Hematopoietic multipotent progenitor cell treated with erythropoietin and hydrocortisone succinate and interleukin-3 and kit ligand, for 8 days (in vitro differentiated cells): Measurements from ENCODE around the gene CIC.

Source experiments
- DNase-seq: peaks from one replicate; pipeline ENCODE4 v3.0.0-alpha.2; 2015

CIC gene

GRCh38 chr19:42290136-42290522 is 21.1 kb downstream of the CIC start:
- DNase-seq: no peak

- DNase-seq: peak; percentile 72
Measured at GRCh38 chr19:42290523-42291434, 21.7 kb downstream of the CIC start.

GRCh38 chr19:42291435-42291810 is 22.4 kb downstream of the CIC start:
- DNase-seq: no peak

GRCh38 chr19:42292042-42292960 is 23.2 kb downstream of the CIC start:
- DNase-seq: no peak

GRCh38 chr19:42292963-42293362 is 23.9 kb downstream of the CIC start:
- no peak for DNase-seq

GRCh38 chr19:42293540-42293939 is 24.5 kb downstream of the CIC start:
- DNase-seq: no peak

- DNase-seq: no peak
Measured at GRCh38 chr19:42293948-42294347, 24.9 kb downstream of the CIC start.

GRCh38 chr19:42294471-42295137 is 25.6 kb downstream of the CIC start:
- DNase-seq: no peak

- DNase-seq: no peak
Measured at GRCh38 chr19:42295342-42295741, 26.3 kb downstream of the CIC start.

GRCh38 chr19:42295831-42296525 is 26.9 kb downstream of the CIC start:
- DNase-seq: peak; percentile 80

- DNase-seq: no peak
Measured at GRCh38 chr19:42297039-42297438, 28.0 kb downstream of the CIC start.

GRCh38 chr19:42301646-42302203 is 32.7 kb downstream of the CIC start, which contains the start of gene PRR19:
TSS of gene PRR19 (plus strand) at chr19:42302132. CDS start at chr19:42309585, 7,453 bp downstream.
- DNase-seq: peak; percentile 84

- no peak for DNase-seq
Measured at GRCh38 chr19:42303101-42303464, 34.0 kb downstream of the CIC start.

GRCh38 chr19:42303876-42304275 is 34.8 kb downstream of the CIC start:
- DNase-seq: no peak

GRCh38 chr19:42306646-42307045 is 37.6 kb downstream of the CIC start:
- no peak for DNase-seq

- DNase-seq: no peak
Measured at GRCh38 chr19:42309686-42310085, 40.6 kb downstream of the CIC start.

GRCh38 chr19:42311657-42312056 is 42.6 kb downstream of the CIC start:
- DNase-seq: peak; percentile 35

GRCh38 chr19:42312370-42312769 is 43.3 kb downstream of the CIC start:
- DNase-seq: no peak

GRCh38 chr19:42313096-42313839 is 44.2 kb downstream of the CIC start, which contains the start of gene TMEM145:
TSS of gene TMEM145 (plus strand) at chr19:42313309. CDS start at chr19:42313377, 68 bp downstream.
- DNase-seq: peak; percentile 30

GRCh38 chr19:42313840-42314755 is 45.0 kb downstream of the CIC start:
- DNase-seq: no peak
